Glutamatergic neuron (in vitro differentiated cells): Measurements from ENCODE around the gene SGTA. TPM values are rescaled to one million over a fixed set of nuclear protein-coding genes. Genes with fewer than 3 reads are reported as not detected.

Source experiments
- DNase-seq: peaks from one replicate; pipeline ENCODE4 v3.0.0; 2022
- H3K27ac Mint-ChIP-seq: one replicate; pipeline ENCODE4 v1.8.0; 2020; ENCODE audit warnings: mild to moderate bottlenecking, mixed read lengths, inconsistent platforms; ENCODE audit not compliant: unreplicated experiment
- H3K27me3 Mint-ChIP-seq: one replicate; pipeline ENCODE4 v1.8.0; 2020; ENCODE audit warnings: mild to moderate bottlenecking, moderate library complexity, mixed read lengths, inconsistent platforms; ENCODE audit not compliant: unreplicated experiment
- H3K36me3 Mint-ChIP-seq: one replicate; pipeline ENCODE4 v1.8.0; 2020; ENCODE audit warnings: mild to moderate bottlenecking, mixed read lengths, inconsistent platforms; ENCODE audit not compliant: unreplicated experiment
- H3K4me1 Mint-ChIP-seq: one replicate; pipeline ENCODE4 v1.8.0; 2020; ENCODE audit warnings: mild to moderate bottlenecking, low read depth, mixed read lengths, inconsistent platforms; ENCODE audit not compliant: unreplicated experiment
- H3K4me3 Mint-ChIP-seq: one replicate; pipeline ENCODE4 v1.8.0; 2020; ENCODE audit warnings: mild to moderate bottlenecking, mixed read lengths, inconsistent platforms; ENCODE audit not compliant: unreplicated experiment
- H3K9me3 Mint-ChIP-seq: one replicate; pipeline ENCODE4 v1.8.0; 2020; ENCODE audit warnings: mild to moderate bottlenecking, moderate library complexity, mixed read lengths, inconsistent platforms; ENCODE audit not compliant: unreplicated experiment
- total RNA-seq: library from RNA; stranded (reverse); fragmentation: NEBNext Ultra II Directional; extraction: Animal tissue kit (Norgen Biotek cat#: 25700); gene quantifications from one replicate; pipeline ENCODE4 v1.2.1, GENCODE V29; 2021; ENCODE audit not compliant: unreplicated experiment
- TF ChIP-seq, protein P1 (sequence below): fragments of 200-600 bp; sonication (generic); IDR thresholded peaks from one replicate; pipeline ENCODE4 v1.5.0; 2021; ENCODE audit not compliant: partially characterized antibody, unreplicated experiment

SGTA gene
- total RNA-seq, 1 donor from 2014 or later: 90.6 TPM

DNA sequence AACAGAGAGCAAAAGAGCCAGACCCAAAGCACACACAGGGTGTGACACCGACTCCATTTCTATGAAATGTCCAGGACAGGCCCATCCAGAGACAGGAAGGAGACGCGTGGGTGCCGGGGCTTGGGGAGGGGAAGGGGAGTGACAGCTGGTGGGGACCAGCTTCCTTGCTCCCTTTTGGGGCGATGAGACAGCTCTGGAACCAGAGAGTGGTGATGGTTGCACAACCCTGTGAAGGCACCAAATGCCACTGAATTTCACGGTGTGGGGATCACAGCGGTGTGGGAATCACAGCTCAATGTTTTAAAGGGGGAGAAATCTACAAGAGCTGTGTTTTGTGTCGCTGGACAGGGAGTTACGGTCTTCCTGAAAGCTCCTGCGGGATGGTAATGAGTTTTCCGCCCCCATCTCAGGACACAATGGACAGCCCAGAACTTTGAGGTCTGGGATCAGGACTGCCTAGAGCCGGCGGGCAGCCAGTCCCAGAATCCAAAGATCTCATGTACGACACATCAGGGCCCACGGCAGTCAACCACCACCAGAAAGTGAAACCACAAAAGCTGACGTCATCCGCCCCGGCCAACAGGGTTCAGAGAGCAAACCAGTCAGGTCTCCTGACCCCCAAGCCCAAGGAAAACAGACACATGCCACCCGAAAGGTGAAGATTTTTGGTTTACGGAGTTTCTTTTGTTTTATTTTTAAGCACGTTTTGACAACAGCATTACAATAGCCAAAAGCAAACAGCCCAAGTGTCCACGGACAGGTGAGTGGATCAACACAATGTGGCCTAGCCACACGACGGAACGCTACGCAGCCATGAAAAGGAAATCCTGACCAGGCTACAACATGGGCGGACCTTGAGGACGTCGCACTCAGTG lies 7.3 kb downstream of the SGTA start:
- peaks cover 6% of the 10 kb centered on the region for H3K27me3 Mint-ChIP-seq
- peak overlapping the region; percentile 95 for H3K27ac Mint-ChIP-seq
- TF ChIP-seq, protein P1, sequence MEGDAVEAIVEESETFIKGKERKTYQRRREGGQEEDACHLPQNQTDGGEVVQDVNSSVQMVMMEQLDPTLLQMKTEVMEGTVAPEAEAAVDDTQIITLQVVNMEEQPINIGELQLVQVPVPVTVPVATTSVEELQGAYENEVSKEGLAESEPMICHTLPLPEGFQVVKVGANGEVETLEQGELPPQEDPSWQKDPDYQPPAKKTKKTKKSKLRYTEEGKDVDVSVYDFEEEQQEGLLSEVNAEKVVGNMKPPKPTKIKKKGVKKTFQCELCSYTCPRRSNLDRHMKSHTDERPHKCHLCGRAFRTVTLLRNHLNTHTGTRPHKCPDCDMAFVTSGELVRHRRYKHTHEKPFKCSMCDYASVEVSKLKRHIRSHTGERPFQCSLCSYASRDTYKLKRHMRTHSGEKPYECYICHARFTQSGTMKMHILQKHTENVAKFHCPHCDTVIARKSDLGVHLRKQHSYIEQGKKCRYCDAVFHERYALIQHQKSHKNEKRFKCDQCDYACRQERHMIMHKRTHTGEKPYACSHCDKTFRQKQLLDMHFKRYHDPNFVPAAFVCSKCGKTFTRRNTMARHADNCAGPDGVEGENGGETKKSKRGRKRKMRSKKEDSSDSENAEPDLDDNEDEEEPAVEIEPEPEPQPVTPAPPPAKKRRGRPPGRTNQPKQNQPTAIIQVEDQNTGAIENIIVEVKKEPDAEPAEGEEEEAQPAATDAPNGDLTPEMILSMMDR: no peak
- H3K4me3 Mint-ChIP-seq: peak overlapping the region; percentile 22
- no peak for DNase-seq
- peaks cover 23% of the 10 kb centered on the region for H3K4me1 Mint-ChIP-seq
- H3K36me3 Mint-ChIP-seq: peaks cover 8% of the 10 kb centered on the region
- peaks cover 7% of the 10 kb centered on the region for H3K9me3 Mint-ChIP-seq

GRCh38 chr19:2774953-2775555 lies 8.0 kb downstream of the SGTA start:
- peaks cover 21% of the 10 kb centered on the region for H3K4me1 Mint-ChIP-seq
- TF ChIP-seq, protein P1: no peak
- peaks cover 8% of the 10 kb centered on the region for H3K9me3 Mint-ChIP-seq
- peak overlapping the region; percentile 22 for H3K4me3 Mint-ChIP-seq
- peak overlapping the region; percentile 95 for H3K27ac Mint-ChIP-seq
- peaks cover 6% of the 10 kb centered on the region for H3K27me3 Mint-ChIP-seq
- no peak for DNase-seq
- H3K36me3 Mint-ChIP-seq: peaks cover 8% of the 10 kb centered on the region

GRCh38 chr19:2774083-2774679 lies 8.9 kb downstream of the SGTA start:
- Mint-ChIP-seq H3K27me3 (peaks cover 6% of the 10 kb centered on the region), H3K9me3 (peaks cover 8% of the 10 kb centered on the region), H3K36me3 (peaks cover 8% of the 10 kb centered on the region), H3K4me1 (peaks cover 22% of the 10 kb centered on the region), H3K4me3 (peak overlapping the region; percentile 81), H3K27ac (peak overlapping the region; percentile 95)
- TF ChIP-seq, protein P1: no peak
- DNase-seq: peak; percentile 53

DNA sequence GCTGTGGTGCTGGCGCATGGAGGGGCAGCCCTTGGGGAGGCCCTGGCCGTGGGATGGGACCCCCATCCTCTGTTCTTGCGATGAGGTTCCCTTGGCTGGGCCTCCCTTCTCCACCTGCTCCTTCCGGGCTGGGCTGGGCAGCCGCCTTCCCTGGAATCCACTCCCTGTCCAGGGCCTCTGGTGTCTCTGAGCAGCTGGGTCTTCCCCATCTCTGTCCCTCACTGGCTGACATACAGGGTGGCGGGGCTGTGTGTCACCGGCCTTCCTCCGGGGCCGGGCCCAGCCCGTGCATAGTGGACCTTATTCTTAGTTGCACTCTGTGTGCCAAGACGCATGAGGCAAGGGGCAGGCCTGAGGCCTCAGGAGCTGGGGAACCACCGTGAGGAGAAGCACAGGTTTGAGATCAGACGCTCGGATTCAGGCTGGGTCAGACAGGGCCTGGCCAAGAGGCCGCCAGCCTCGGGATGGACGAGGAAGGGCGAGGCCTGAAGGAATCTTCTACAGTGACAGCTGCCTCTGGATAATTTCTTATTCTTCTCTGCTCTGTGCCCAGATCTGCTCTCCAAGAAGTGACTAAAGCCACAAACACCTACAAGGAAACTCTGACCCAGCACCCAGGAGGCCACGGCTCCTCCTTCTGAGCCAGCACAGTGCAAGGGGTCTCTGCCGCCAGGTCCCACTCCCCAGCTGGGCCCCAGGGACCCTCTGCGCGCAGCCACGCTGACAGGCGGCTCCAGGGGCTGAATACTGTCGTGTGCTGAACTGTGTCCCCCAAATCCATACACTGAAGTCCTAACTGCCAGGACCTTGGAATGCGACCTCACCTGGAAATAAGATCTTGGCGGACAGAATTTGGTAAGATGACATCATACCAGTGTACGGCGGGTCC lies 11.0 kb downstream of the SGTA start:
- H3K27ac Mint-ChIP-seq: peak overlapping the region; percentile 36
- peaks cover 4% of the 10 kb centered on the region for H3K27me3 Mint-ChIP-seq

More for the DNA sequence above, 11.0 kb downstream of the SGTA start:
- H3K36me3 Mint-ChIP-seq: peaks cover 8% of the 10 kb centered on the region
- H3K4me1 Mint-ChIP-seq: peaks cover 20% of the 10 kb centered on the region
- H3K4me3 Mint-ChIP-seq: peak overlapping the region; percentile 60
- peaks cover 8% of the 10 kb centered on the region for H3K9me3 Mint-ChIP-seq
- TF ChIP-seq, protein P1: no peak
- no peak for DNase-seq
